RWPE2 (cell line): ENCODE results near the gene TH.

Experiments used
- ATAC-seq: fragments of 200-7000 bp; cut with Tn5 transposase; 3 replicates; pipeline ENCODE4 v1.9.1; 2021; ENCODE audit warnings: low read depth
- DNase-seq: peaks from one replicate; pipeline ENCODE4 v3.0.0-alpha.2; 2020; ENCODE audit warnings: low spot score
- H3K27ac ChIP-seq: fragments of 450-650 bp; 2 replicates; pipeline ENCODE4 v1.5.1; 2017; ENCODE audit warnings: mild to moderate bottlenecking; ENCODE audit not compliant: poor library complexity, severe bottlenecking
- H3K27me3 ChIP-seq: fragments of 250-450 bp; sonication (Bioruptor Pico); 2 replicates; pipeline ENCODE4 v1.5.1; 2021; ENCODE audit warnings: mild to moderate bottlenecking, moderate library complexity; ENCODE audit not compliant: insufficient read depth, poor library complexity, severe bottlenecking
- H3K36me3 ChIP-seq: fragments of 250-450 bp; sonication (Bioruptor Pico); 2 replicates; pipeline ENCODE4 v1.5.1; 2020; ENCODE audit warnings: low read depth, mild to moderate bottlenecking, moderate library complexity
- H3K4me1 ChIP-seq: fragments of 250-450 bp; sonication (Bioruptor Pico); 2 replicates; pipeline ENCODE4 v1.5.1; 2021; ENCODE audit warnings: mild to moderate bottlenecking, moderate library complexity; ENCODE audit not compliant: insufficient read depth, poor library complexity, severe bottlenecking
- H3K4me3 ChIP-seq: fragments of 250-450 bp; sonication (Bioruptor Pico); 2 replicates; pipeline ENCODE4 v1.5.1; 2021; ENCODE audit warnings: mild to moderate bottlenecking, moderate library complexity; ENCODE audit not compliant: severe bottlenecking
- H3K9me3 ChIP-seq: fragments of 250-450 bp; sonication (Bioruptor Pico); 2 replicates; pipeline ENCODE4 v1.5.1; 2021; ENCODE audit warnings: mild to moderate bottlenecking, moderate library complexity; ENCODE audit not compliant: severe bottlenecking
- TF ChIP-seq, protein P1 (sequence below): fragments of 450-650 bp; IDR thresholded peaks from one replicate; pipeline ENCODE4 v1.5.1; 2017; ENCODE audit warnings: mild to moderate bottlenecking, moderate library complexity; ENCODE audit not compliant: poor library complexity, severe bottlenecking

The TH gene

DNA sequence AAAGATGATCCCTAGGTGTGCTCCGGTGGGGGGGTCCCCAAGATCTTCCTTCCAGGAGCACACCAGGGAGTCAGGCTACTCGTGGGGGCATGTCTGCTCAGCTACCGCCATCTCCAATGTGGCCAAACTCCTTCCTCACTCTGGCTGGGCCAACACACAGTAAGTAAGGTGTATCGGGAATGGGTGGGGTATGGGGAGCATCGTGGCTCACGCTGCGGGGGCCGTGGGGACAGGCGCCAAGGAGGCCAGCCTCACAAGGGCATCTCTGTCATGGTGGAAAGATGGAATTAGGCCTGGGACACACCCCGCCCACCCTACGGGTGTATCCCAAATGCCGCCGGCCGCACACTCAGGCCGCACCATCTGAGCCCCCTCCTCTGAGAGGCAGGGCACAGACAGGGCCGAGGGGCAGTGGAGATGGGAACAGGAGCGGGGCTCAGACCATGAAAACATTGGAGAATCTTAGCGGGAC is 40.7 kb downstream of the TH start:
- Histone ChIP-seq H3K36me3 (no peaks in the 10 kb centered on the region), H3K27ac (no peak overlapping the region), H3K9me3 (no peaks in the 10 kb centered on the region), H3K4me3 (no peak overlapping the region), H3K27me3 (peaks cover 12% of the 10 kb centered on the region), H3K4me1 (no peaks in the 10 kb centered on the region)
- DNase-seq (no peak), ATAC-seq (no peak)
- TF ChIP-seq, protein P1, sequence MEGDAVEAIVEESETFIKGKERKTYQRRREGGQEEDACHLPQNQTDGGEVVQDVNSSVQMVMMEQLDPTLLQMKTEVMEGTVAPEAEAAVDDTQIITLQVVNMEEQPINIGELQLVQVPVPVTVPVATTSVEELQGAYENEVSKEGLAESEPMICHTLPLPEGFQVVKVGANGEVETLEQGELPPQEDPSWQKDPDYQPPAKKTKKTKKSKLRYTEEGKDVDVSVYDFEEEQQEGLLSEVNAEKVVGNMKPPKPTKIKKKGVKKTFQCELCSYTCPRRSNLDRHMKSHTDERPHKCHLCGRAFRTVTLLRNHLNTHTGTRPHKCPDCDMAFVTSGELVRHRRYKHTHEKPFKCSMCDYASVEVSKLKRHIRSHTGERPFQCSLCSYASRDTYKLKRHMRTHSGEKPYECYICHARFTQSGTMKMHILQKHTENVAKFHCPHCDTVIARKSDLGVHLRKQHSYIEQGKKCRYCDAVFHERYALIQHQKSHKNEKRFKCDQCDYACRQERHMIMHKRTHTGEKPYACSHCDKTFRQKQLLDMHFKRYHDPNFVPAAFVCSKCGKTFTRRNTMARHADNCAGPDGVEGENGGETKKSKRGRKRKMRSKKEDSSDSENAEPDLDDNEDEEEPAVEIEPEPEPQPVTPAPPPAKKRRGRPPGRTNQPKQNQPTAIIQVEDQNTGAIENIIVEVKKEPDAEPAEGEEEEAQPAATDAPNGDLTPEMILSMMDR, result no peak

DNA sequence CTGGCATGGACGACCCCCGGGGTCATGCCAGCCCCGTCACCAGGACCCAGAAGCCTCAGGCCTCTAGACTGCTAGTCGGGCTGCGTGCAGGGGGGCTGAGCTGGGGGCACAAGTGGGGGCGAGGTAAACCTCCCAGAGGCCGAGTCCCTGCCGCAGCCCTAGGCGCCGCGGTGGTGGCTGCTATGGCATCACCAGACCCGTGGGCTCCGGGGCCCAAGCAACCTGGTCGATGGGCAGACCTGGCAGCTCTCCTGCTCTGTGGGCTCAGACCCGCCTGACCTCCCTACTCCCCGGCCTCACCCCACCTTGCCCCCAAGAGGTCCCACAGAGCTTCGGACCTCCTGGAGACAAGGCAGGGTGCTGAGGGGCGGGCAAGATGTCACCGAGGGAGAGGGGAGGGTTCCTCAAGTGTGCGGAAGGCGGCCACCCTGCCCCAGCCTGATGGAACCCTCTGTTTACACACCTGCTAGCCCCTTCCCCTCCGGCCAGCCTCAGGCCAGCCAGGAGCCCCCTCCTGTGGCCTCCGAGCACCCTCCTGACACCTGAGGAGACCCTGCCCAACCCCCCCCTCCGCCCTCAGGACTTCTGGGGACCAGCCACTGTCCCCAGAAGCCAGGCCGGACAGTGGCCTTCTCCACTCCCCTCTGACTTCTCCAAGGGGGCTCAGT is 41.8 kb downstream of the TH start:
- H3K9me3 ChIP-seq, result no peaks in the 10 kb centered on the region
- DNase-seq (no peak), ATAC-seq (no peak)
- peaks cover 12% of the 10 kb centered on the region for H3K27me3 ChIP-seq
- no peaks in the 10 kb centered on the region for H3K4me1 ChIP-seq
- TF ChIP-seq, protein P1, result no peak
- no peak overlapping the region for H3K27ac ChIP-seq
- H3K4me3 ChIP-seq, result no peak overlapping the region
- H3K36me3 ChIP-seq, result no peaks in the 10 kb centered on the region

DNA sequence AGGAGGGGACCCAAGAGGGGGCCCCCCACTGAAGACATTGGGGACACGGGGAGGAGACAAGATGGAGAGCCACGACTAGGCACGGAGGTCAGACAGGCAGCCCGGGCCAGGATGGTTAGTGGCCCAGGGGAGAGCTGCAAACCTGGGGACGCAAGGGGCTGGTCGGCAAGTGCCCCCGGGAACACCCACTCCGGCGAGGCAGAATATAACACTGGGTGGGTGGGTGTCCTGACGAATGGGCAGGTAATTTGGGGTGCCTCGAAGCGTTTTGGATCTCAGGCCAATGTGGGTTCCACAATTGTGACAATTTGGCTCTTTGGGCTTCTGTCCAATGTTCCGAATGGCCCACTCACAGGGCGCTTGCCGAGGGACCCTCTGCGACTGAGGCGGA is 42.3 kb downstream of the TH start:
- Histone ChIP-seq H3K4me3 (no peak overlapping the region), H3K36me3 (no peaks in the 10 kb centered on the region), H3K27ac (no peak overlapping the region), H3K4me1 (no peaks in the 10 kb centered on the region), H3K9me3 (no peaks in the 10 kb centered on the region), H3K27me3 (peaks cover 12% of the 10 kb centered on the region)
- DNase-seq, result no peak
- no peak for ATAC-seq
- TF ChIP-seq, protein P1, result no peak

DNA sequence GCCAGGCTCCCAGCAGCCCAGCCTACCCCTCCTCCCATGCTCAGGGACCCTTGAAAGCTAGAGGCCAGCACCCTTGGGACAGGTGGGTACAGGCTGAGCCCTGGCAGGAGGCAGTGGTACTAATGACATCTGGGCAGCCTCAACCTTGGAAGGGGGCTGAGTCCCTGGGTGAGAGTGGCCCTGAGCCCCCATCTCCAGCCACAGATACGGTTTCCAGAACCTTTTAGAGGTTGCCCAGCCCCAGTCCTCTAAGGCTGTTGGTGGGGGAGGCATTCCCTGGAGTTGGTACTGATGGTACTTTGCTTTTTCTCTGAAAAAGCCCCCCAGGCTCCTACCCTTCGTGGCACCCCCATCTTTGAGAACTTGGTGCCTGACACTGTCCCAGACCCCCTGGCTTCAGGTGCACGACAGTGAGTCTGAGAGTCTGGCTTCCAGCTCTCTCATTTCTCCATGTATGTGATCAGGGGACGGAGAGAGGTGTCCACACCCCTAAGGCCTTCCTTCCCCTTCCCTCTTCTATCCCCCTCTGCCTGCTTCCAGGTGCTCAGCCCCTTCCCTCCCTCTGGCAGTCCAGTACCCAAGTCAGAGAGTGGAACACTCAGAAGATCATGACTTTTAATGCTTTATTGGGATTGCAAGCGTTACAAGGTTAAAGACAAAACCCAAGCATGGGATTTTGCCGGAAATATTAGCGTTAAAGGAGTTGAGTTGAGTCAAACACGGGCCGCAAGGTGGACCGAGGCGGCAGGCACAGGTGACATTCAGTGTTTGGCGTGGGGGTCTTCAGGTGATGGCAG is 42.9 kb downstream of the TH start:
- H3K27ac ChIP-seq, result no peak overlapping the region
- TF ChIP-seq, protein P1, result no peak
- H3K4me3 ChIP-seq, result no peak overlapping the region
- ATAC-seq (no peak), DNase-seq (no peak)
- peaks cover 12% of the 10 kb centered on the region for H3K27me3 ChIP-seq
- H3K4me1 ChIP-seq, result no peaks in the 10 kb centered on the region
- H3K36me3 ChIP-seq, result no peaks in the 10 kb centered on the region
- no peaks in the 10 kb centered on the region for H3K9me3 ChIP-seq

DNA sequence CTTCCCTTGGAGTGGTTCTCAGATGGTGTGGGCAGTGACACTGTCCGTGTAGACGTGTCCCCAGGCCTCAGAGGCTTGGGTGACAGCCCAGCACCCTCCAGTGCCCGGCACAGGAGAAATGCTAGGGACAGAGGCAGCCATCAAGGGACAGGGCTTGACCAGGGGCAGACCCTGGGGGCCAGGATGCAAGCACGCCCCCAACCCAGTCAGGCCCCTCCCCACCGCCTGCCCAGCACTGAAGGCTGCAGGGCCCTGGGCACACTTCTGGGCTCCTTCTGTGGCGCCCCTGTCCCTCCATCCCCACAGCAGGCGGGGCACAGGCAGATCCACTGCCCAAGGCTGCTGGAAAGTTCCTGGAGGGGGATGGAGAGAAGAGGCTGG is 43.5 kb downstream of the TH start:
- TF ChIP-seq, protein P1, result no peak
- no peaks in the 10 kb centered on the region for H3K4me1 ChIP-seq
- ATAC-seq, result no peak
- no peak overlapping the region for H3K4me3 ChIP-seq
- H3K27me3 ChIP-seq, result peaks cover 6% of the 10 kb centered on the region
- no peak overlapping the region for H3K27ac ChIP-seq
- no peaks in the 10 kb centered on the region for H3K9me3 ChIP-seq
- H3K36me3 ChIP-seq, result no peaks in the 10 kb centered on the region
- DNase-seq, result no peak
